Neural cell (in vitro differentiated cells): ENCODE results near the gene BCL11B. TPM values are rescaled to one million over a fixed set of nuclear protein-coding genes. Genes with fewer than 3 reads are reported as not detected.

Source experiments
- H2AFZ ChIP-seq: fragments of 200-600, 300-800 bp; sonication (generic), shearing (Covaris generic); 2 replicates; pipeline ENCODE4 v1.6.0; 2014; ENCODE audit warnings: low read depth, mild to moderate bottlenecking, antibody characterized with exemption, low read length, moderate library complexity
- H3F3A ChIP-seq: fragments of 200-600 bp; shearing (Covaris generic); 2 replicates; pipeline ENCODE4 v1.6.1; 2016; ENCODE audit warnings: mild to moderate bottlenecking, moderate library complexity, mixed read lengths, antibody characterized with exemption, low read length; ENCODE audit not compliant: insufficient read depth, poor library complexity, severe bottlenecking
- H3K27ac ChIP-seq: fragments of 200-600, 300-800 bp; sonication (generic), shearing (Covaris generic); 2 replicates; pipeline ENCODE4 v1.5.1; 2014; ENCODE audit warnings: mild to moderate bottlenecking, low read length, moderate library complexity
- H3K27me3 ChIP-seq: fragments of 300-800, 200-600 bp; sonication (generic), shearing (Covaris generic); 2 replicates; pipeline ENCODE4 v1.6.0; 2014; ENCODE audit warnings: mild to moderate bottlenecking, low read depth, low read length, moderate library complexity; ENCODE audit not compliant: insufficient read depth
- H3K36me3 ChIP-seq: fragments of 300-800, 200-600 bp; sonication (generic), shearing (Covaris generic); 2 replicates; pipeline ENCODE4 v1.5.1; 2014; ENCODE audit warnings: mild to moderate bottlenecking, antibody characterized with exemption, low read length, moderate library complexity; ENCODE audit not compliant: insufficient read depth
- H3K4me2 ChIP-seq: fragments of 300-800, 200-600 bp; sonication (generic), shearing (Covaris generic); 2 replicates; pipeline ENCODE4 v1.6.0; 2014; ENCODE audit warnings: mild to moderate bottlenecking, low read length
- H3K4me3 ChIP-seq: fragments of 300-800, 200-600 bp; sonication (generic), shearing (Covaris generic); 2 replicates; pipeline ENCODE4 v1.5.1; 2014; ENCODE audit warnings: mild to moderate bottlenecking, low read length, moderate library complexity
- H3K79me2 ChIP-seq: fragments of 200-600 bp; shearing (Covaris generic); replicated peaks from 2 replicates; pipeline ENCODE4 v1.6.0; 2014; ENCODE audit warnings: mild to moderate bottlenecking, low read length, moderate library complexity; ENCODE audit not compliant: insufficient read depth
- H3K9ac ChIP-seq: fragments of 300-800, 200-600 bp; sonication (generic), shearing (Covaris generic); 2 replicates; pipeline ENCODE4 v1.6.1; 2016; ENCODE audit warnings: mild to moderate bottlenecking, low read length, mixed read lengths
- H3K9me2 ChIP-seq: fragments of 200-600 bp; shearing (Covaris generic); 2 replicates; pipeline ENCODE4 v1.6.1; 2016; ENCODE audit warnings: mild to moderate bottlenecking, low read length, mixed read lengths; ENCODE audit not compliant: insufficient read depth
- H3K9me3 ChIP-seq: fragments of 200-600, 300-800 bp; sonication (generic), shearing (Covaris generic); 2 replicates; pipeline ENCODE4 v1.6.1; 2016; ENCODE audit warnings: mild to moderate bottlenecking, mixed run types, low read length, moderate library complexity, mixed read lengths
- H4K20me1 ChIP-seq: fragments of 200-600 bp; shearing (Covaris generic); 2 replicates; pipeline ENCODE4 v1.6.1; 2016; ENCODE audit warnings: mild to moderate bottlenecking, mixed run types; ENCODE audit not compliant: insufficient read depth
- CTCF ChIP-seq: fragments of 450-650 bp; IDR thresholded peaks from 2 replicates; pipeline ENCODE4 v1.5.1; 2014; ENCODE audit warnings: antibody characterized with exemption, mild to moderate bottlenecking, moderate library complexity; ENCODE audit not compliant: poor library complexity, severe bottlenecking
- EP300 ChIP-seq: fragments of 450-650 bp; conservative IDR thresholded peaks from 2 replicates; pipeline ENCODE4 v1.6.1; 2014; ENCODE audit warnings: antibody characterized with exemption, mild to moderate bottlenecking, moderate library complexity; ENCODE audit not compliant: poor library complexity, severe bottlenecking
- EZH2 ChIP-seq: fragments of 200-600, 300-800 bp; shearing (Covaris generic), sonication (generic); IDR thresholded peaks from 2 replicates; pipeline ENCODE4 v1.6.1; 2014; ENCODE audit warnings: antibody characterized with exemption, low read length, borderline replicate concordance, mild to moderate bottlenecking; ENCODE audit not compliant: insufficient read depth, poor library complexity, severe bottlenecking
- MXI1 ChIP-seq: fragments of 450-650 bp; conservative IDR thresholded peaks from 2 replicates; pipeline ENCODE4 v1.6.1; 2014; ENCODE audit warnings: antibody characterized with exemption, mild to moderate bottlenecking; ENCODE audit not compliant: poor library complexity, severe bottlenecking
- POLR2AphosphoS5 ChIP-seq: IDR thresholded peaks from 2 replicates; pipeline ENCODE4 v1.6.1; 2012
- RAD21 ChIP-seq: fragments of 450-650 bp; conservative IDR thresholded peaks from 2 replicates; pipeline ENCODE4 v1.6.1; 2014; ENCODE audit warnings: antibody characterized with exemption, mild to moderate bottlenecking, moderate library complexity
- REST ChIP-seq: IDR thresholded peaks from 2 replicates; pipeline ENCODE4 v1.6.1; 2012; ENCODE audit warnings: borderline replicate concordance
- SMC3 ChIP-seq: fragments of 450-650 bp; conservative IDR thresholded peaks from 2 replicates; pipeline ENCODE4 v1.6.1; 2014; ENCODE audit warnings: antibody characterized with exemption, mild to moderate bottlenecking, moderate library complexity; ENCODE audit not compliant: poor library complexity
- TAF1 ChIP-seq: IDR thresholded peaks from 2 replicates; pipeline ENCODE4 v1.6.1; 2012; ENCODE audit warnings: low read depth
- polyA plus RNA-seq: library from polyadenylated mRNA; depleted of rRNA; stranded (reverse); fragments of >200 nt; gene quantifications from 2 replicates; pipeline ENCODE4 v1.2.3, GENCODE V29; 2014

BCL11B gene
- polyA plus RNA-seq, 1 donor from 2014 or later, result 104 TPM

GRCh38 chr14:99252443-99252939 lies 19.5 kb downstream of the BCL11B start:
- Histone ChIP-seq H2AFZ (no peak overlapping the region), H3K36me3 (peaks cover 21% of the 10 kb centered on the region), H3K9me3 (no peaks in the 10 kb centered on the region), H3K9me2 (no peaks in the 10 kb centered on the region), H3K4me2 (no peak overlapping the region), H3K4me3 (peak overlapping the region; percentile 91), H3K27me3 (no peaks in the 10 kb centered on the region), H3K9ac (no peak overlapping the region), H4K20me1 (peaks cover 96% of the 10 kb centered on the region), H3K27ac (peak overlapping the region; percentile 20), H3K79me2 (peaks cover 100% of the 10 kb centered on the region), H3F3A (no peaks in the 10 kb centered on the region)
- TF ChIP-seq SMC3 (no peak), EP300 (peak; percentile 15)

GRCh38 chr14:99251721-99252120 lies 20.3 kb downstream of the BCL11B start:
- no peaks in the 10 kb centered on the region for H3K9me2 ChIP-seq
- peaks cover 99% of the 10 kb centered on the region for H3K79me2 ChIP-seq

GRCh38 chr14:99250636-99251208 lies 21.3 kb downstream of the BCL11B start:
- no peak overlapping the region for H2AFZ ChIP-seq
- no peak for TF ChIP-seq EZH2
- peak overlapping the region; percentile 91 for H3K4me3 ChIP-seq
- peaks cover 96% of the 10 kb centered on the region for H4K20me1 ChIP-seq
- no peak overlapping the region for H3K9ac ChIP-seq
- H3K27ac ChIP-seq, result no peak overlapping the region
- peaks cover 99% of the 10 kb centered on the region for H3K79me2 ChIP-seq
- peaks cover 14% of the 10 kb centered on the region for H3K36me3 ChIP-seq
- no peaks in the 10 kb centered on the region for H3K9me3 ChIP-seq
- H3F3A ChIP-seq, result no peaks in the 10 kb centered on the region
- H3K27me3 ChIP-seq, result peaks cover 13% of the 10 kb centered on the region
- no peaks in the 10 kb centered on the region for H3K9me2 ChIP-seq
- H3K4me2 ChIP-seq, result no peak overlapping the region

More at GRCh38 chr14:99251721-99252120, 20.3 kb downstream of the BCL11B start:
- peak overlapping the region; percentile 91 for H3K4me3 ChIP-seq
- peaks cover 16% of the 10 kb centered on the region for H3K36me3 ChIP-seq
- no peak overlapping the region for H2AFZ ChIP-seq
- TF ChIP-seq EZH2 (no peak), RAD21 (no peak), TAF1 (no peak), CTCF (no peak), EP300 (no peak), MXI1 (no peak)
- no peak overlapping the region for H3K9ac ChIP-seq
- H4K20me1 ChIP-seq, result peaks cover 96% of the 10 kb centered on the region
- peaks cover 6% of the 10 kb centered on the region for H3K27me3 ChIP-seq
- H3K4me2 ChIP-seq, result no peak overlapping the region
- no peaks in the 10 kb centered on the region for H3K9me3 ChIP-seq
- H3K27ac ChIP-seq, result no peak overlapping the region
- no peaks in the 10 kb centered on the region for H3F3A ChIP-seq

GRCh38 chr14:99249389-99249788 lies 22.6 kb downstream of the BCL11B start:
- H3K9me2 ChIP-seq, result no peaks in the 10 kb centered on the region
- peaks cover 14% of the 10 kb centered on the region for H3K36me3 ChIP-seq
- TF ChIP-seq EZH2, result no peak
- TF ChIP-seq CTCF, result no peak
- TF ChIP-seq MXI1, result no peak
- no peak for TF ChIP-seq POLR2AphosphoS5
- no peak for TF ChIP-seq TAF1
- TF ChIP-seq EP300, result no peak
- TF ChIP-seq RAD21, result no peak
- TF ChIP-seq REST, result no peak
- no peak overlapping the region for H2AFZ ChIP-seq
- peaks cover 99% of the 10 kb centered on the region for H3K79me2 ChIP-seq
- no peaks in the 10 kb centered on the region for H3K9me3 ChIP-seq
- H4K20me1 ChIP-seq, result peaks cover 96% of the 10 kb centered on the region
- H3K4me2 ChIP-seq, result no peak overlapping the region
- H3K9ac ChIP-seq, result no peak overlapping the region
- H3K4me3 ChIP-seq, result no peak overlapping the region
- H3K27me3 ChIP-seq, result peaks cover 13% of the 10 kb centered on the region
- H3K27ac ChIP-seq, result no peak overlapping the region
- no peaks in the 10 kb centered on the region for H3F3A ChIP-seq
